GM10266 (cell line): ENCODE results near the gene C5.

Experiments
- DNase-seq: peaks from one replicate; pipeline ENCODE4 v3.0.0; 2012; ENCODE audit errors: extremely low spot score
- TF ChIP-seq, protein P1 (sequence below): IDR thresholded peaks from 2 replicates; pipeline ENCODE4 v1.5.1; 2012; ENCODE audit warnings: mild to moderate bottlenecking, low read depth; ENCODE audit not compliant: control insufficient read depth, insufficient read depth; ENCODE audit errors: missing control alignments

C5 gene

DNA sequence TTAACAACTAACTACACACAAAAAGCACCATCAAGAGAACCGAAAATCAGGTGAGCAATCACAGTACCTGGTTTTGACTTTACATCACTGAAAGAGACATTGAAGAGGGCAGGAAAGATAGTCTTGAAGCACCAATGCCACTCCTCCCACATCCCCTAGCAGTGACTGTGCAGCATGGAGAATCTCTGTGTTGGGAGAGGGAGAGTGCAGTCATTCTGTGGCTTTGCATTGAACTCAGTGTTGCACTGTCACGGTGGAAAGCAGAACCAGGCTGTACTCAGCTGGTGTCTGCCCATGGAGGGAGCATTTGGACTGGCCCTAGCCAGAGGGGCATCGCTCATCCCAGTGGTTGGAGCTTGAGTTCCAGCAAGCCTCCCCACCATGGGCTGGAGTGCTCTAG lies 40.4 kb downstream of the C5 start:
- TF ChIP-seq, protein P1, sequence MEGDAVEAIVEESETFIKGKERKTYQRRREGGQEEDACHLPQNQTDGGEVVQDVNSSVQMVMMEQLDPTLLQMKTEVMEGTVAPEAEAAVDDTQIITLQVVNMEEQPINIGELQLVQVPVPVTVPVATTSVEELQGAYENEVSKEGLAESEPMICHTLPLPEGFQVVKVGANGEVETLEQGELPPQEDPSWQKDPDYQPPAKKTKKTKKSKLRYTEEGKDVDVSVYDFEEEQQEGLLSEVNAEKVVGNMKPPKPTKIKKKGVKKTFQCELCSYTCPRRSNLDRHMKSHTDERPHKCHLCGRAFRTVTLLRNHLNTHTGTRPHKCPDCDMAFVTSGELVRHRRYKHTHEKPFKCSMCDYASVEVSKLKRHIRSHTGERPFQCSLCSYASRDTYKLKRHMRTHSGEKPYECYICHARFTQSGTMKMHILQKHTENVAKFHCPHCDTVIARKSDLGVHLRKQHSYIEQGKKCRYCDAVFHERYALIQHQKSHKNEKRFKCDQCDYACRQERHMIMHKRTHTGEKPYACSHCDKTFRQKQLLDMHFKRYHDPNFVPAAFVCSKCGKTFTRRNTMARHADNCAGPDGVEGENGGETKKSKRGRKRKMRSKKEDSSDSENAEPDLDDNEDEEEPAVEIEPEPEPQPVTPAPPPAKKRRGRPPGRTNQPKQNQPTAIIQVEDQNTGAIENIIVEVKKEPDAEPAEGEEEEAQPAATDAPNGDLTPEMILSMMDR: no peak
- DNase-seq: no peak

DNA sequence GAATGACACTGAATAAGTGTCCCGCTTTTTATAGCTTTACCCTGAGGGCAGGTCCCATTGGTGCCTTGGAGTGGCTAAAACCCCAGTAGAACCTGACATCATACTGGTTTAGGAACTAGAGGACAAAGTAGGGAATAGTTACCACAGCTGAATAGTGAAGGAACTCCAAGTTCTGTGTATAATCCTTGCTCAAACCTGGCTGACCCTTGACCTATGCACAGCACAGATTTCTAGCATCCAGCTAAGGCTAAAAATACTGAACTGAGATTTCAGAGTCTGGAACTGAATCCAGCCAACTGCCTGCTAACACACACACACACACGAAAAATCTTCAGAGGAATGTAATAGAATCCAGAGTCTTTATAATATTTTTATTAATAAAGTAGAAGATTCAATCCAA lies 50.8 kb downstream of the C5 start:
- TF ChIP-seq, protein P1: no peak
- no peak for DNase-seq

DNA sequence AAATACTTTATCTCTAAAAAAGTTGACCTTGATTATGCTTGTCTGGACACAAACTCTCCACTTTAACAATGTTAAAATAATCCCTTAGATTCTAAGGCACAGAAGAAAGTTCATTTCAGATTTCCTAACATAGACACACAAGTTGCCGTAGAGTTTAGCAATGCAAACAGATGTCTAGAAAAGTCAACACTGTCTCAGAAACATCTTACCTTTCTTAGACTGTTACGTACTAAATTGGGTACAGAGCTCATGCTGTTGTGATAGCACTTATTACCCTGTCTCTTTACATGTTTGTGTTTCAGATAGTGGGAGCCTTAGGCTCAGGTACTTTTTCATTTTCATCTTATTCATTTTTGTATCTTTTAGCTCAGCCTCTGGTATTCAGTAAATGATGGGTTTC lies 52.0 kb downstream of the C5 start:
- TF ChIP-seq, protein P1: no peak
- DNase-seq: no peak

DNA sequence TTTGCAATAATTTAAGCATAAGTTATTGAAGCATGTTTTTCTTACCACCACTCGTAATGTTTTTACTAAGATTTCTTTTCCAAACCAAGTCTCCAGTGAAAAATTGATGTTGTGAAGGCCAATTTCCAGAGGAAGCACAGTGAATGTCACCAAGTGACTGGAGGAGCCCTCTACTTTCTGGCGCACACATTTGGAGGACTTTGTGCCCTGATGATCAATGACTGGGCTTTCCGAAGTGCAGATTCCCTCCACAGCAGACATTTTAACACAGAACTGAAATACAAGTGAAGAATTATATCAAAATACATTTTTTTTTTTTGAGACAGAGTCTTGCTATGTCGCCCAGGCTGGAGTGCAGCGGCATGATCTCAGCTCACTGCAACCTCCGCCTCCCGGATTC lies 52.6 kb downstream of the C5 start:
- TF ChIP-seq, protein P1: no peak

DNA sequence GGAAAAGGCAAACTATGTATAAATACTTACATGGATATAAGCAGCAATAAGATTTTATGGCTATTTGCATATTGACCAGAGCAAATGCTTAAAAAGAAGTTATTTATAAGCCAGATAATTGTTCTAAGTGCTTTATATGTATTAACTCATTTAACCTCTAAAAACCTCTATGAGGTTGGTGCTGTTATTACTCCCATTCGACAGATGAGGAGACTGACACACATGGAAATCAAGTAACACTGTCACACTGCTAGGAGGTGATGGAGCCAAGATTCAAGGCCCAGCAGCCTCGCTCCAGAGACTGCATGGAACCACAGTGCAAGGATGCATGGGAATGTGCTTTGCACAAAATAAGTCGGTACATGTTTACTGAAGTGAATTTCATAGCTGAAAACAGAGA lies 53.7 kb downstream of the C5 start:
- TF ChIP-seq, protein P1: no peak
- DNase-seq: no peak

More for the DNA sequence above, 52.6 kb downstream of the C5 start:
- DNase-seq: no peak

DNA sequence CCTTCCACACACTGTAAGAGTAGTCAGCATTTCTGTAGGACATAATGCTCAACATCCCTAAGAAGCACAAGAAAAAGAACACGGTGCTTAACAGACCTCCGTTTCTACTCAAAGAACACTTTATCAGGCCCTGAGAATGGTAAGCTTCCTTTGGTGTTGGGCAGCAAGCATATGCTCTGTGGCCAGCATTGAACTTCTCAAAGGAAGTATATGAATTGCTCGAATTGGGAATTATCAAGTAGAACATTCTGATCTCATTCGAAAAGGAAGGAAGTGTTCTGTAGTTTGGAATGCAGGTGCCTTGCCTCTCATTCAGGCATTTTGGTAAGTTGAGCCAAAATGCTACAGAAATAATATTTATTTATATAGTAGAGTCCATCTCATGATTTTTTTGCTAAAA lies 61.0 kb downstream of the C5 start:
- TF ChIP-seq, protein P1: no peak
- DNase-seq: no peak

DNA sequence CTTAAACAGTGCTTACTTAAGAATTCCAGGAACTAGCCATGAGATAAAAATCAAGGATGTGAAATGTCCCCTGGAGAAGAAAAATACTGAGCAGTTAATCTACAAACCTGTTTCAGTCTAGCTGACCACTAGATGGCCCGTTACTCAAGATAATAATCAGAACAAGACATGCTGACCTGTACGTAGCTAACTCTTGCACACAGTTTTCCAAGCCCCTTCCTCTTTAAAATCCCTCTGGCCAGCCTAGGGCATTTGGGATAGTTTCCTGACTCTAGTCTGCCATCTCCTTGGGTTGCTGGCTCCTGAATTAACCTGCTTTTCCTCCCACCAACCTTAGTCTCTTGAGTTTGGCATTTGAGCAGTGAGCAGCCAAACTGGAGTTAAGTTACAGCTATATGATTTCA lies 64.3 kb downstream of the C5 start:
- DNase-seq: peak; percentile 37
- TF ChIP-seq, protein P1: peak; percentile 74
